Kidney (tissue), 14 donors: ENCODE results near the gene PDK2. TPM values are rescaled to one million over a fixed set of nuclear protein-coding genes. Genes with fewer than 3 reads are reported as not detected.

ENCODE experiments used
- DNase-seq, 5 donors: peaks; one replicate each; pipeline ENCODE4 v3.0.0-alpha.2; 2013 to 2020
- FAIRE-seq: peaks from 2 replicates; lab custom pipeline; 2012; peaks lifted over from hg19 to GRCh38; lab: Jason Lieb, UNC
- H3K27ac ChIP-seq, 2 donors: one replicate each; pipeline ENCODE4 v1.7.0; 2013; ENCODE audit warnings: low read depth in 2 of 2, low read length in 2 of 2, inconsistent platforms in 1 of 2
- H3K27me3 ChIP-seq: one replicate; pipeline ENCODE4 v1.7.1; 2013; ENCODE audit warnings: low read length, inconsistent platforms; ENCODE audit not compliant: control insufficient read depth, insufficient read depth
- H3K36me3 ChIP-seq, 3 donors: one replicate each; pipeline versions ENCODE4 v1.7.0 to v1.7.1; 2013; ENCODE audit warnings: low read length in 3 of 3, control low read depth in 1 of 3, inconsistent platforms in 1 of 3; ENCODE audit not compliant: insufficient read depth in 3 of 3, control insufficient read depth in 2 of 3
- H3K4me1 ChIP-seq, 3 donors: one replicate each; pipeline versions ENCODE4 v1.7.0 to v1.7.1; 2013; ENCODE audit warnings: low read length in 3 of 3, inconsistent platforms in 1 of 3, low read depth in 1 of 3; ENCODE audit not compliant: control insufficient read depth in 2 of 3, insufficient read depth in 2 of 3
- H3K4me3 ChIP-seq, 3 donors: one replicate each; pipeline versions ENCODE4 v1.7.0 to v1.8.1; 2013; ENCODE audit warnings: low read length in 3 of 3, control low read depth in 1 of 3, inconsistent platforms in 1 of 3
- H3K9ac ChIP-seq, 3 donors: one replicate each; pipeline versions ENCODE4 v1.7.0 to v1.7.1; 2013; ENCODE audit warnings: low read length in 3 of 3, control low read depth in 1 of 3, inconsistent platforms in 1 of 3
- H3K9me3 ChIP-seq, 3 donors: one replicate each; pipeline versions ENCODE4 v1.7.0 to v1.7.1; 2013; ENCODE audit warnings: low read length in 3 of 3, control low read depth in 1 of 3, inconsistent platforms in 1 of 3; ENCODE audit not compliant: control insufficient read depth in 2 of 3, insufficient read depth in 1 of 3
- intact Hi-C: fragments of 100-400 bp; cut with DNase I; formaldehyde crosslinking; loops from one replicate; pipeline ENCODE4 v1.11.1; 2022
- polyA plus RNA-seq: library from polyadenylated mRNA; stranded (reverse); fragments of 350-450 nt; fragmentation: Illumina TruSeq; extraction: RNeasy Lipid Tissue Mini Kit (QIAGEN cat#74804); gene quantifications from one replicate; pipeline ENCODE4 v1.2.3, GENCODE V29; 2014; ENCODE audit warnings: low read depth, low replicate concordance; ENCODE audit not compliant: insufficient read depth
- total RNA-seq: library from RNA; stranded (reverse); fragmentation: NEBNext Ultra II Directional; extraction: Animal tissue kit (Norgen Biotek cat#: 25700); gene quantifications from one replicate; pipeline ENCODE4 v1.2.1, GENCODE V29; 2021
- TF ChIP-seq, protein P1 (sequence below): IDR thresholded peaks from 3 replicates; pipeline ENCODE4 v1.5.1; 2012; ENCODE audit warnings: mild to moderate bottlenecking, moderate library complexity, borderline replicate concordance; ENCODE audit not compliant: insufficient read depth; ENCODE audit errors: extremely low read depth
- donor health status: control.
- donor health status: control.
- donor health status: control.
- donor health status: control.
- donor health status: control.
- donor health status: DM: yes; HTN: yes; CAD: no.
- donor health status: Normal renal cell carcinoma (clear cell type).

Gene PDK2
- total and polyA plus RNA-seq, 2 donors from 2014 or later = 41.9 to 121 TPM

DNA sequence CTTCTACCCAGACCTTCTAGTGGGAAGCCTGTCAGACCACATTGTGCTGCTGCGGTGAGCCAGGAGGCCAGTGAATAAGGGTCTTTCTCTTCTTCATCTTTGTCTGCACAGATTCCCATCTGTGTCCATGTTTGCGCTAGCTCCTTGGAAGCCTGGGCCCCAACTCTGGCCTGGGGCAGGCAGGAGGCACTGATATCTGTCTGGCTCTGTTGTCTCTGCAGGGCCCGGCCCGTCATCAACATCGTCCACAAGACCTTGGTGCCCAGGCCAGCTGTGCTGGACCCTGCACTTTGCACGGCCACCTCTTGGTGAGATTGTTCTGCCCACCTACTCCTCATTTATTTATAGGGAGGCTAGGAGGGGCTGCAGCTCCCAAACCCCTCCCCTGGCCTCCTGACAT is 20.9 kb upstream of the PDK2 start:
- Histone ChIP-seq H3K36me3 (peaks cover 4 to 72% (median 28%) of the 10 kb centered on the region in 3 donors), H3K27me3 (no peaks in the 10 kb centered on the region), H3K4me3 (no peak overlapping the region), H3K9me3 (no peaks in the 10 kb centered on the region), H3K4me1 (no peaks in the 10 kb centered on the region), H3K9ac (no peak overlapping the region), H3K27ac (no peak overlapping the region)
- TF ChIP-seq, protein P1, sequence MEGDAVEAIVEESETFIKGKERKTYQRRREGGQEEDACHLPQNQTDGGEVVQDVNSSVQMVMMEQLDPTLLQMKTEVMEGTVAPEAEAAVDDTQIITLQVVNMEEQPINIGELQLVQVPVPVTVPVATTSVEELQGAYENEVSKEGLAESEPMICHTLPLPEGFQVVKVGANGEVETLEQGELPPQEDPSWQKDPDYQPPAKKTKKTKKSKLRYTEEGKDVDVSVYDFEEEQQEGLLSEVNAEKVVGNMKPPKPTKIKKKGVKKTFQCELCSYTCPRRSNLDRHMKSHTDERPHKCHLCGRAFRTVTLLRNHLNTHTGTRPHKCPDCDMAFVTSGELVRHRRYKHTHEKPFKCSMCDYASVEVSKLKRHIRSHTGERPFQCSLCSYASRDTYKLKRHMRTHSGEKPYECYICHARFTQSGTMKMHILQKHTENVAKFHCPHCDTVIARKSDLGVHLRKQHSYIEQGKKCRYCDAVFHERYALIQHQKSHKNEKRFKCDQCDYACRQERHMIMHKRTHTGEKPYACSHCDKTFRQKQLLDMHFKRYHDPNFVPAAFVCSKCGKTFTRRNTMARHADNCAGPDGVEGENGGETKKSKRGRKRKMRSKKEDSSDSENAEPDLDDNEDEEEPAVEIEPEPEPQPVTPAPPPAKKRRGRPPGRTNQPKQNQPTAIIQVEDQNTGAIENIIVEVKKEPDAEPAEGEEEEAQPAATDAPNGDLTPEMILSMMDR = no peak
- DNase-seq = no peak
- intact Hi-C loops = no loop called here
- no peak for FAIRE-seq

DNA sequence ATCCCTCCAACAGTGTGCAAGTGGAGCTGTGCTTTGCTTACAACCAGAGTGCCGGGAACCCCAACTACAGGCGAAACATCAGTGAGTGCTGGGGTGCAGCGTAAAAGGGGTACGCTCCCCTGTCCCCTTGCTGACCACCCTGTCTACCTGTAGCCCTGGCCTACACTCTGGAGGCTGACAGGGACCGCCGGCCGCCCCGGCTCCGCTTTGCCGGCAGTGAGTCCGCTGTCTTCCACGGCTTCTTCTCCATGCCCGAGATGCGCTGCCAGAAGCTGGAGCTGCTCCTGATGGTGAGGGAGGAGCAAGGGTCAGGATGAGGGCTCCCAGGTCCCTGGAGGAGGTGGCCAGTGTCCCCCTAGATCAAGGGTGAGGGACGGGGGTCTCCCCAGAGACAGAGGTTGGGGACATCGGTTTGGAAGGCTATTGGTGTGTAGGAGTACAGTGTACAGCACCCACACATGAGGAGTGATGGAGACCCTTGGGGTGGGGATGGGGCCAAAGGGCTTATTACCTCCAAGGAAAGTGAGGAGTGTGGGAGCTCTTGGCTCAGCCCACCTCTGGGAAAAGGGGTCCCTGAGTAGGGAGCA is 19.6 kb upstream of the PDK2 start:
- Histone ChIP-seq H3K9ac (no peak overlapping the region), H3K9me3 (no peaks in the 10 kb centered on the region), H3K4me3 (no peak overlapping the region), H3K27me3 (no peaks in the 10 kb centered on the region), H3K36me3 (peaks cover 4 to 78% (median 29%) of the 10 kb centered on the region in 3 donors), H3K27ac (no peak overlapping the region), H3K4me1 (peaks cover 0 to 7% (median 0%) of the 10 kb centered on the region in 3 donors)
- intact Hi-C loops = no loop called here
- DNase-seq = peak in 1 of 5 donors; percentile 44
- TF ChIP-seq, protein P1 = no peak
- FAIRE-seq = no peak

DNA sequence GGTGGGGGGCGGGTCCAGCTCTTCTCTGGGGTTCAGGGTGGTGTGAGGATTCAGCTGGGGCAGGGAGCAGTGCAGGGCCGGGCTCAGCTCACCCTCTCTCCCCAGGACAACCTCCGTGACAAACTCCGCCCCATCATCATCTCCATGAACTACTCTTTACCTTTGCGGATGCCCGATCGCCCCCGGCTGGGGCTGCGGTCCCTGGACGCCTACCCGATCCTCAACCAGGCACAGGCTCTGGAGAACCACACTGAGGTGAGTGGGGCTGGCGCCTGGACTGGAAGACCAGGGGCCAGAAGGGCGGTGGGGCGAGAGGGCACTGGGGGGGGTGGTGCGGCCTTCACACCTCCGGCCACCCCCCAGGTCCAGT is 18.9 kb upstream of the PDK2 start:
- TF ChIP-seq, protein P1 = no peak
- intact Hi-C loops = no loop called here
- DNase-seq = no peak
- H3K4me3 ChIP-seq = no peak overlapping the region
- peaks cover 0 to 7% (median 0%) of the 10 kb centered on the region in 3 donors for H3K4me1 ChIP-seq
- no peak for FAIRE-seq
- no peak overlapping the region for H3K27ac ChIP-seq
- H3K9ac ChIP-seq = no peak overlapping the region
- H3K9me3 ChIP-seq = no peaks in the 10 kb centered on the region
- H3K27me3 ChIP-seq = no peaks in the 10 kb centered on the region
- H3K36me3 ChIP-seq = peaks cover 2 to 78% (median 28%) of the 10 kb centered on the region in 3 donors
